Aortic smooth muscle cell (primary cell): ENCODE measurements around the gene FAM24B. TPM values are rescaled to one million over a fixed set of nuclear protein-coding genes. Genes with fewer than 3 reads are reported as not detected.

ENCODE experiments used
- total RNA-seq: library from RNA; depleted of rRNA; stranded (reverse); fragments of >200 nt; gene quantifications from 2 replicates; pipeline ENCODE4 v1.2.3, GENCODE V29; 2014

Gene FAM24B
- total RNA-seq: 2.9 and 3.7 TPM in 2 replicates

DNA sequence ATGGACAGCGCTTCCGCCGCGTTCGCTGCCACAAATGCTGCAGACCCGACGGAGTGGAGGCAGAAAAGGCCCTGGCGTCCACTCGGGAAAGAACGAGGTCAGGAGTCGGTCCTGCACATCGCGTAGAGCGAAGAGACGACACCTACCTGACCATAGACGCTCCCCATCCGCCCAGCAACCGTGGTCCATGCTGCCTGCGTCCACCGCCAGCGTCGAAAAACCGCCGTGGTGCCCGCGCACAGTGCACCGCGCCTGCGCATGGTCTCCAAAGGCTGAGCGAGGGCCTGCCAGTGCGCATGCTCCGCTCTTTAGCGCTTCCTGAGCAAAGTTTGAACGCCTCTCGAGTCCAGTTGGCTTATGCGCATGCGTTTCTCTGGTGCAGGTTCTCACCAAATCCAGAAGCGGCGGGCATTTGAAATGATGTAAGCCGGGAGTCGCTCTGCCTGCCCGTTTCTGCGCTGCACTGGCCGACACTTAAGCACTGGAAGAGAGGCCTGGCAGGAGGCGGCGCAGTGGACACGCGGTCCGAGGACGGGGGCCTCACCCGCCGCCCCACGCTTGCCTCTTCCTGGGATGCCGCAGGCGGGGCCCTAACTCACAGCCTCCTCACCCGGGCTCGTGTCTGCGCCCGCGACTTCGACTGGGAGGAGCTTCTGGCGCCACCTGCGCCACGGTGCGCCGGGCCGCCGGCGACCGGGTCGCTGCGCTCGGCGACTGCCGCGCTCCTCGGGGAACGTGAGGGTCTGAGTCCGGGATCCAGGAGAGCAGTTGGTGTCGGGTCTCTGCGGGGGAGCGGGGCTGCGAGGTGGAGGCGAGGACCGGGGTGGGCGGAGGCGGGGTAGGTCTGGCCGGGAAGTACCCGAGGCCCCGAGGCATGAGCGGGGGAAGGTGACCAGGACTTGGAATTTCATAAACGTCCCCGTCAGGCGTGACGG lies at the start of gene FAM24B:
Gene FAM24B (minus strand): TSS at position 243 of the 935 bp plus-strand sequence. CDS start 29,066 bp downstream, outside the sequence.

DNA sequence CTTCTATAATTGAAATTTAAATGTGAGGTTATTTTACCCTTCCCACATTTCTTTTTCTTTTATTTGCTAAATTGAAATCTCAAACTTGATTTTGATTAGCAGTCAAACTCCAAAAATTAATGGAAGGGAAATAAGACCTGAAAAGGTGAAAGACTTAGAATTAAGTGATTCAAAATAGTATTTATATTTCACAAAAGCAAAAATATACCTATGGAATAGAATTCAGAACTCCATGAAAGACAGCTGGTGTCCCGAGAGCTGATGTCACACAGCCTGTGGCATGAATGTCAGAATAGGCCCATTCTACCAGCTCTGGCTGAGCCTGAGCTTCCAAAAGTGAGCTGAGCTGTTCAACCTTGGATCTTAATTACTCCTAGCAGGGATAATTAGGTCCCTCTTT lies 30.9 kb upstream of the FAM24B start, which contains the start of gene FAM24A:
Gene FAM24A (plus strand): TSS at position 301 of the 400 bp plus-strand sequence. CDS start 1,025 bp downstream, outside the sequence.

GRCh38 chr10:122845783-122846332 lies 33.5 kb downstream of the FAM24B start, which contains the start of gene CUZD1:
Gene CUZD1 (minus strand): TSS chr10:122845857. CDS start chr10:122845843, 14 bp downstream.

Other genes starting within 250 kb of the FAM24B start
- not detected in 2 replicates for gene C10orf120, start 179.7 kb downstream of the FAM24B start, total RNA-seq
- 0.13 and 0.44 TPM in 2 replicates for gene CUZD1, start 33.7 kb downstream of the FAM24B start, total RNA-seq
- gene FAM24A, start 31.0 kb upstream of the FAM24B start, total RNA-seq: not detected in 2 replicates
- 10.6 and 12.5 TPM in 2 replicates for gene C10orf88, start 74.6 kb upstream of the FAM24B start, total RNA-seq
- 4.1 and 4.5 TPM in 2 replicates for gene PSTK, start 100.8 kb upstream of the FAM24B start, total RNA-seq
- 1.5 and 2.9 TPM in 2 replicates for gene IKZF5, start 129.2 kb upstream of the FAM24B start, total RNA-seq
- 6.3 and 6.9 TPM in 2 replicates for gene ACADSB, start 129.4 kb upstream of the FAM24B start, total RNA-seq